ENCODE data around the gene STIMATE.

DNA sequence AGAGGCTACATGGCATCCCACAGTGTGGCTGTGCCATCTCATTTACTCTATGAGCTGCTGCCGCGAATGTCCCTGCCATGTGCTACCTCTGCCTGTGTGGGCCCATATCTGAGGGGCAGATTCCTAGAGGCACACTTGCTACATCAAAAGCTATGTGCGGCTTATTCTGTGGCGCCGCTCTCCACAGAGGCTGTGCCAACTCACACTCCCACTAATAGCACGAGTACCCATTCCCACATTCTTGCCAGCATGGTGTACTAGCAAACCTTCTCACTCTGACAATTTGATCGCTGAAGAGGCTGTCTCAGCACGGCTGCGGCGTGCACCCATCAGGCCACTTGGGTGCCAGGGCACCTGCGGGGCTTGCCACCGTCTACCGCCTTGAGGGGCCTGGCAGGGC, 31.4 kb downstream of the STIMATE start:
- TF ChIP-seq, protein P1, sequence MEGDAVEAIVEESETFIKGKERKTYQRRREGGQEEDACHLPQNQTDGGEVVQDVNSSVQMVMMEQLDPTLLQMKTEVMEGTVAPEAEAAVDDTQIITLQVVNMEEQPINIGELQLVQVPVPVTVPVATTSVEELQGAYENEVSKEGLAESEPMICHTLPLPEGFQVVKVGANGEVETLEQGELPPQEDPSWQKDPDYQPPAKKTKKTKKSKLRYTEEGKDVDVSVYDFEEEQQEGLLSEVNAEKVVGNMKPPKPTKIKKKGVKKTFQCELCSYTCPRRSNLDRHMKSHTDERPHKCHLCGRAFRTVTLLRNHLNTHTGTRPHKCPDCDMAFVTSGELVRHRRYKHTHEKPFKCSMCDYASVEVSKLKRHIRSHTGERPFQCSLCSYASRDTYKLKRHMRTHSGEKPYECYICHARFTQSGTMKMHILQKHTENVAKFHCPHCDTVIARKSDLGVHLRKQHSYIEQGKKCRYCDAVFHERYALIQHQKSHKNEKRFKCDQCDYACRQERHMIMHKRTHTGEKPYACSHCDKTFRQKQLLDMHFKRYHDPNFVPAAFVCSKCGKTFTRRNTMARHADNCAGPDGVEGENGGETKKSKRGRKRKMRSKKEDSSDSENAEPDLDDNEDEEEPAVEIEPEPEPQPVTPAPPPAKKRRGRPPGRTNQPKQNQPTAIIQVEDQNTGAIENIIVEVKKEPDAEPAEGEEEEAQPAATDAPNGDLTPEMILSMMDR (IDR thresholded peaks at IDR 0.05; ENCODE audit: low read depth, low read length, poor library complexity, severe bottlenecking), result no peak
- no peak for TF ChIP-seq EZH2phosphoT487 (IDR thresholded peaks at IDR 0.05; ENCODE audit: borderline replicate concordance, low read length)
